NCI-H146 treated with DMSO at 0.1 percent for 48 hours (cell line): Measurements from ENCODE around the gene SLX4IP.

Experiments
- DNase-seq: peaks from one replicate; lab custom pipeline; 2025; ENCODE audit not compliant: unreplicated experiment; lab: John Stamatoyannopoulos, UW

SLX4IP gene

GRCh38 chr20:10465135-10465534 is 30.0 kb downstream of the SLX4IP start:
- DNase-seq = no peak

DNA sequence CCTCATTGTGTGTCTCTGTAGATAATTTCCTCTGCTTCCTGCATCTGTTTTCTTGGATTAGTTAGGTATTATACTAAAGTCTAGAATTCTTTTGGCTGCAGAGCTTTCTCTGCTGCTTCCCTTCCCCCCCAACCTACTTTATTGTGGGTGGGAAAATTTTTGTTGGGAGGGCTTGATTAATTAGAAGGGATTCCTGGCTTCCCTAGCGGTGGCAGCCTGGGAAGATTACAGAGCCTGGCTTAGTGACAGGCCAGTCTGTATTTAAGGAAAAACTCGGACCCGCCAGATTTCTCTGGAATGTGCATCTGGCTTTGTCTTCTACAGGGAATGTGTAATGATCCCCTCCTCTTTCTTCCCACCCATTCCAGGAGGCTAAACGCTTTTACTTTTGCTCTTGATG is 31.2 kb downstream of the SLX4IP start:
- DNase-seq = no peak

- DNase-seq = no peak
Measured at GRCh38 chr20:10466855-10467254, 31.8 kb downstream of the SLX4IP start.

DNA sequence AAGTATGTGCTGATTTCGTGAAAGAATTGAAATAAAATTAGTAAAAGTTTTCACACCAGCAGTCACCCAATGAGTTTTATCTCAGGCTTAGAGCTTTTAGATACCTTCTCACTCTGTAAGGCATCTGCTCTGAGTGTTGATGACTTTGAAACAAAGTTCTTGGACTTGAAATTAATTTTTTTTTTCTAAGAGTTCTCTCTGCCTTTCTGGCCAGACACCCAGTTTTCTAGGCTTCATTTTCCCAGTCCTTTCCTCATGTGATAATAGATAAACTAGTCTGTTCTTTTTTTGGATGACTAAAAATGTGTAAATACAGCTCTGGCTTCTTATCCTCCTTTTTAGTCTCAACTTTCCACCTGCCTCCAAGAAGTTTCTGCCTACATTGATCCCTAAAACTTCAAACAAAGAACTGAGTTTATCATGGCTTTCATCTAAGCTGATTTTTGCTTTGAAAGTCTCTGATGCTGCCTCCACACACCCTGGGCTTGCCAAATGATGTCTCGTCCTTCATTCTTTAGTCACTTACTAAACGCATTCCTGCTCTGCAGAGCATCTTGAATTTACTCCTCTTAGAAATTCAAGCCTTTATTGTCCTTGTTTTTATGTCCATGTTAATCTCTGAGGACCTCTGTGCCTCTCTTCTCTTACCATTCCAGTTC is 32.7 kb downstream of the SLX4IP start:
- no peak for DNase-seq

- no peak for DNase-seq
Measured at GRCh38 chr20:10468340-10468845, 33.3 kb downstream of the SLX4IP start.

GRCh38 chr20:10469056-10469455 is 34.0 kb downstream of the SLX4IP start:
- no peak for DNase-seq

- peak; percentile 90 for DNase-seq
Measured at GRCh38 chr20:10469599-10469998, 34.5 kb downstream of the SLX4IP start.

DNA sequence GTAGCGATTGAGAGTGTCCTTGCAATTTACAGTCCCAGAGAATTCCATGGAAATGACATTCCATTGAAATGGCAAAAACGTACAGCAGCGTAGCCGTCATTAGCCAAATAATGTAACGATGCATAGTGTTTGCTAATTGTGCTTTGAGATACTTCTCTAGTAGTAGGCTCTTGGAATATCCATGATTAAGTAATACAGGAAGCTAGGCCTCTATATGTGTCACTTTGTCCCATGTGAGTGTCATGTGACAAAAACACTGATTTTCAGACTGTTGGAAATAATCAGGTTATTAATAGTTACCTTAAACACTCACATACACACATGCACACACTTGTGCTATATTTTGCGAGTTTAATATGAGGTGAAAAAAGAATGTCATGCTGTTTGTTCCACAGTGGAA is 35.2 kb downstream of the SLX4IP start:
- no peak for DNase-seq

DNA sequence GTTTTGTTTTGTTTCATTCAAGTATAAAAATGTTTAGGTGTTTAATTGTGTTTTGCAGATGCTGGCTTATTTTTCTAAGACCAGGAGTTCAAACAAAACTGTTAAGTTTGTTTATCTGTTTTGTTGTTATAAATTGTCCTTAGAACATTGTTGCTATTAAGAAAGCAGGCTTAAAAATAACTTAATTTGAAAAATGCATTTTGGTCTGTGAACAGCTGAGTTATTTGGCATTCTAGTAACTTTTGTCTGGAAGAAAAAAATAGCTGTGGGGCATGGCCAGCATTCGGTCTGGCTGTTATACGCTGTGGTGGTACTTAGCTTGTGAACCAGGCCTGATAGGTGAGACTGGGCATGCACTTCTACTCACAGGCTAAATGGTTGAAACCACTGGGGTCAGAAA is 37.8 kb downstream of the SLX4IP start:
- DNase-seq = no peak

DNA sequence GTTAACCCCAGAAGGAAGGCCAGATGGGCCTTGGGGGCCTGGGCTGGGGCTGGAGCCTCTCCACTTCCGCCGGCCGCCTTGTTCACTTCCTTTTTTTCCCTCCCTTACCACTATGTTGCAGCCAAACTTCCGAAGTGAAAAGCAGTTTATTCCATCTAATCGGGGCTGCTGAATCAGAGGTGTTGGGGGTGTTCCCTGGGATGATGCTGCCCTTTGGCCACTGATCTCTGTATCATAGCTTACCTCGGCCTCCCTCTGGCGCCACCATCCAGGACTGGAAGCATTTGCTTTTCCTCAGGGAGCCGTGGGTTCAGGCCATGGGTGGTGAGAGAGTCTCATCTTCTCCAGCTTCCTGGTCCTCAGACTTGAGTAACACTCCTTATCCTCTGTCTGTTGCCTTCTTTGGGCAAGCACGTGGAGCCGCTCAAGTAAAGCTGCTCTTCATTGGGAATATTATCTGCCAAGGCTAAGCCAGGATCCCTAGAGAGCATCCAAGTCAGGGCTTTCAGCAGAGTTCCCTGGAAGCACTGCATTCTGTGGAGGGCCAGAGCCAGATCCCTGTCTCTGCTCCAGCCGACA is 39.6 kb downstream of the SLX4IP start:
- DNase-seq = no peak

DNA sequence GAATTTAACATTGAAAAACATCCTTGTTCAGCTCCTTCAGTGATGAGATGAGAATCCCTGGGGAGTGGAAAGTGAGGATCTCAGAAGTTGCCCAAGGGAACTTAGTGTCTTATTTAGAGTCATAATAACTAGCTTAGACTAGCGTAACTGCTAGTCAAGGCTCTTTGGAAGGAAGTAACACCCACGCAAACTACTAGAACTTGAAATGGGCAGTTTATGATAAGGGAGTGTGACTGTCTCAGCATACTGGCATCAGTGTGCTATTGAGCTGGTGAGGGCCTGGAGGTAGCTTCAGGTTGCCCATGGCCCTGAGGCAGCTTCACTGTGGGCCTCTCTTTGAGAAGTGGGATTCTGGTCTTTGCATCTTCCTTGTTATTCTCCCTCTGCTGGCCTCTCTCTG is 40.1 kb downstream of the SLX4IP start:
- DNase-seq = no peak

DNA sequence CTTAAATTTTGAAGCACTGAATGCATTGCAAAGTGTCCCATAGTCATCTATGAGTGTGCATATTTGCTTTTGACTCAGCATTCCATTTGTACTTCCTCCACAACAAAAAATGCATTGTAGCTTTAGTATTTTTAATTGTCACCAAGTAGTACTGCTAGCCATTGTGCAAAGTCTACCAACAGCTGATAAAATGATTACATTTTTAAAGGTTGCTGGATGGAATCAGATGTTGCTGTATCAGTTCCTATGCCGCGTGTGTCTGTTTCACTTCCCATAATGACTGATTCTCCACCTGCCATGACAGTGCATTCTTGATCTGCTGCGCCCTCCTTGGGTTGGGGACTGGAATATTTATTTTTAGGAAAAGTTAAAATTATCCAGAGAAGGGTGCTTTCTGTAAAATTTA is 41.2 kb downstream of the SLX4IP start:
- no peak for DNase-seq

DNA sequence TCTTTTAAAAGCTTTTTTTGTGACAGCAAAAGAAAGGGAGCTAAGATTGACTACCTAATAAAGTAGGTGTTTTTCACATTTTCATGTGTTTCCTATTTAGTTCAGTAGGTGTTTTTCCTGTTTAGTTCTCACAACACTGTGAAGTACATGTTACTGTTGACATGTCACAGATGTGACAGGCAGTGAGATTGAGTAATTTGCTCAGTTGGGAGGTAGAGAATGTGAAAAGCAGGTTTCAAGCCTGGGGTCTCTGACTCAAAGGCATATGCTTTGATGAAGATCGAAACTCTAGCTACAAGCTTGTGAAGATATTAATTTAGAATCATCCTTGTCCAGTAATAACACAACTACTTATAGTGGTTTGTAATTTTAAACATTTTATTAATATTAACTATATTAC is 43.1 kb downstream of the SLX4IP start:
- no peak for DNase-seq

DNA sequence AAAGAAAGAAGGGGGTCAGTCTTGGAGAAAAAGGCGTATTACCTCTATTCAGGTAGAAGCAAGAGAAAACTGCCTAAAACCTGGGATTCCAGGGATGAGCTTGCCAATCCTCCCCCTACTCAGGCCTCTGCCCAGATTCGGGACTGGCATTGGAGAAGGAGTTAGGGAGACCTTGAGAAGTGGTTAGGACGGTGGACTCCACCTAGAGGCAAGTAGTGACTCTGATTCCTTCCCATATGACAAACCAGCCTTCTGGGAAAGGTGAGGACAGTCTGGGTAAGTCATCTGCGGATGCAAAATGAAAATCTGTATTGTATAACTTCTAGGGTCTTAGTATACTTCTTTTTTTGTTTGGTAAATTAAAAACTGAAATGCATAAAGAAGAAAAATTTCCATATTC is 43.8 kb downstream of the SLX4IP start:
- DNase-seq = no peak

DNA sequence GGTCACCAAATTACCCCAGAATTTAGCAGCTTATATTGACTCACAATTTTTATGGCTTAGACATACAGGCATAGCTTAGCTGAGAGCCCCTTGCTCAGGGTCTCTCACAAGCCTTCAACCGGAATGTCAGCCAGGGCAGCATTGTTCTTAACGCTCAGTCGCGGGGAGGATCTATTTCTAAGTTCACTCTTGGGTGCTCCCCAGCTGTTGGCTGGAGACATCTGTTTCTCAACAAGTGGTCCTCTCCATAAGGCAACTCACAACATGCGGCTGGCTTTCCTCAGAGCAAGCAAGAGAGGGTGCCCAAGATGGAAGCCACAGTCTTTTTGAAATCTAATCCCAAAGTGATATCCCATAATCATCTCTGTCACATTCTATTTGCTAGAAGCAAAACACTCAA is 46.6 kb downstream of the SLX4IP start:
- DNase-seq = no peak

DNA sequence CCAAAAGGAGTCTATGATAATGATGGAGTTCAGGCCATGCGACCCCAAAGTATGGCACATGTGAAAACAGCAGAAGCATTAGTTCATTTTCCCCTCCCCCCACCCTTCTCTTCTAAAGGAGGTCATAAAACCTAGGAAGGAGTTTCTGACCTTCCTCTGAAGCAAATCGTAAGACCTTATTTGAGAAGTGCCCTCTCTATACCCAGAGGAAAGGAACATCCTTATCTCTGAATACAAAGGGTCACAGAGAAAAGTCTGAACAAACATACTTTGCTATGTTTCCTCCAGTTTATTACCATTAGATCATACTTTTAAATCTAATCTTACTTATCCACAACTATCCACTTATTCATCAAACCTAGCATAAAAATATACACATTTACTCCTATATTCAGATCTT is 48.6 kb downstream of the SLX4IP start:
- no peak for DNase-seq

GRCh38 chr20:10487142-10488136 is 52.3 kb downstream of the SLX4IP start:
- no peak for DNase-seq

DNA sequence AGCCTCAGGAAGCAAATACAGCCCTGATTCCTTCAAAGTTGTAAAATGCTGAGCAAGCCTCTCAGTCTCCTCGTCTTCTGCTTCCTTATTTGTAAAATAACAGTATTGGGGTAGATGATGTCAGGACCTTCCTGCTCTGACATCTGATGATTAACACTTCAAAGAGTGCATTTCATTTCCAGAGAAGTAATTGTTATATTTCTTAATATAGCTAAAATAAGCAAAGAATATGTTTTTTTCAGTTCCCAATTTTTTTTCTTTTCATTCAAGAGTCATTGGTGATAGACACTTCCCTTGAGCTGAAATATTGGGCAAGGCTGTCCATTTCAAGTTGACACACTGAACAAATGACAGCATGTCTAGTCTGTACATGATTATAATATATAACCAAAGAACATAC is 53.4 kb downstream of the SLX4IP start:
- DNase-seq = no peak

GRCh38 chr20:10489853-10490252 is 54.7 kb downstream of the SLX4IP start:
- no peak for DNase-seq

- DNase-seq = no peak
Measured at GRCh38 chr20:10490257-10490656, 55.2 kb downstream of the SLX4IP start.

- DNase-seq = no peak
Measured at GRCh38 chr20:10490706-10491105, 55.6 kb downstream of the SLX4IP start.

- no peak for DNase-seq
Measured at GRCh38 chr20:10492065-10492464, 57.0 kb downstream of the SLX4IP start.
